DND-41 (cell line): ENCODE data around the gene IFT80.

Experiments used
- CTCF ChIP-seq: IDR thresholded peaks from 2 replicates; pipeline ENCODE4 v1.5.1; 2012; ENCODE audit warnings: borderline replicate concordance, low read length, moderate library complexity, mild to moderate bottlenecking; ENCODE audit not compliant: poor library complexity, severe bottlenecking; ENCODE audit errors: extremely low read depth
- EZH2 ChIP-seq: IDR thresholded peaks from 3 replicates; pipeline ENCODE4 v1.6.1; 2012; ENCODE audit warnings: borderline replicate concordance, low read depth, mild to moderate bottlenecking, moderate library complexity, low read length, inconsistent platforms; ENCODE audit not compliant: severe bottlenecking

DNA sequence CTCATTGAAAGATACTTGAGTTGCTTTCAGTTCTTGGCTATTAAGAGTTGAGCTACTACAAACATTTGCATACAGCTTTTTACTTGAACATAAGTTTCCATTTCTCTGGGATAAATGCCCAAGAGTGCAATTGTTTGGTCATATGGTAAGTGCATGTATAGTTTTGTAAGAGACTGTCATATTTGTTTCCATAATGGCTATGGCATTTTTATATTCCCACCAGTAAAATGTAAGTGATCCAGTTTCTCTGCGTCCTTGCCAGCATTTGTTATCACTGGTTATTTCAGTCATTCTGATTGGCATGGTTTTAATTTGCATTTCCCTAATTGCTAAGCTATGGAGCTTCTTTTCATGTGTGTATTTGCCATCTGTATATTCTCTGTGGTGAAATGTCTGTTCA lies 151.3 kb downstream of the IFT80 start:
- TF ChIP-seq CTCF (no peak), EZH2 (no peak)
